Stimulated activated CD4-positive, alpha-beta T cell treated with anti-CD3 and anti-CD28 coated beads, Interleukin-12 subunit alpha, Interleukin-12 subunit beta, amount 100 ng/mL, for 4 hours (primary cell): ENCODE results near the gene CST7.
A peak's percentile ranks its signal among the peaks of the same experiment; 100 is the strongest.
"Not testable (repeated sequence)": the region's sequence is repeated elsewhere in the genome, so short reads cannot be mapped to it uniquely, and the experiment has no call there.

Experiments
- DNase-seq: peaks from one replicate; pipeline ENCODE4 v3.0.0-alpha.2; 2020

The CST7 gene

DNA sequence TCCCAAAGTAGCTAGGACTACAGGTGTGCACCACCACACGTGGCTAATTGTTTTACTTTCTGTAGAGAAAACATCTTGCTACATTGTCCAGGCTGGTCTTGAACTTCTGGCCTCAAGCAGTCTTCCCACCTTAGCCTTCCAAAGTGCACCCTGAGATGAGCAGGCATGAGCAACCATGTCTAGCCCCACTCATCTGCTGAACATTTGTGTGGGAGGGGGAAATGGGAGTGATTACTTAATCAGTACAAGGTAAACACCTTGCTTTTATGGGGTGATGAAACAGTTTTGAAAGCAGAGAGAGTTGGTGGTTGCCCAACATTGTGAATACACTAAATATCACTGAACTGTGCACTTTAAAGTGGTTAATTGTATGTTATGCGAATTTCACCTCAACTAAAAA, 38.2 kb downstream of the CST7 start:
- no peak for DNase-seq

DNA sequence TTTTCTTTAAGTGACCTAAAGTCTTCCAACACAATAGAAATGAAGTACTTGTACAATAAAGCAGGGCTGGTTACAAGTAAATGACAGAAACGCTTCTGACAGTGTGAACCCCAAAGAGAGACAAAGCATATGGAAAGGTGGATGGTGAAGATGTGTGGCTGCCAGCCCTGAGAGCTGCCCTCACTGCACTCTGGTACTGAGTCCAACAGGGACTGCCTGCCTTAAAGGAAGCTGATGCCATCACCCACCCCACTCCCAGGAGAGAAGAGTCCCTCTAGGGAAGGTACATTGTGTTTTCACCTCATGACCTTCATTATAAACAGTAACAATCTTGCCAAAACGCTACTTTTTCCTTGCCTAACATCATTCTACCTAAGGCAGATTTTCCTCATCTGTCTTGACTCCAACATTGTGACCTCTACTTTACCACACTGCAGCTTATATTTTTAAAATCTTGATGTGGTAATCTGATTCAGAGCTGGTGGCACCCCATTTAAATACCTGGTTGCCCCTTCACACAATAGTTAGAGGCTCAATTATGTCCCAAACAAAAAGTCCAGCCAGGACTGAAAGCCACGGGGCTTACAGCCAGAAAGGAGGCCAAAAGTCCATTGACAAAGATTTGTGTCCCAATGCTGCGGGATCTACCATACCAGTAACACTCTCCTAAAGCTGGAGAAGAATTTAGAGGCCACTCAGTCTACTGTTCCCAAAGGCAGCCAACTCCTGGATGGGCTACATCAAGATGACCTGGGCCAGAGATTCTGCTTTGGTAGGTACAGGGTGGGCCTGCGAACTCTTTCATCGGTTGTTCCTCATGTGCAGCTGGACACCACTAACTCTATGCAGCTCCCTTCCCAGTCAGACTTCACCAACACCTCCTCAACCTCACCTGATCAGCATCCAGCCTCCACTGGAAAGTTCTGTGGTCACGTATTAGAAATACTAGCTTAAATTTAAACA, 39.1 kb downstream of the CST7 start:
- no peak for DNase-seq

DNA sequence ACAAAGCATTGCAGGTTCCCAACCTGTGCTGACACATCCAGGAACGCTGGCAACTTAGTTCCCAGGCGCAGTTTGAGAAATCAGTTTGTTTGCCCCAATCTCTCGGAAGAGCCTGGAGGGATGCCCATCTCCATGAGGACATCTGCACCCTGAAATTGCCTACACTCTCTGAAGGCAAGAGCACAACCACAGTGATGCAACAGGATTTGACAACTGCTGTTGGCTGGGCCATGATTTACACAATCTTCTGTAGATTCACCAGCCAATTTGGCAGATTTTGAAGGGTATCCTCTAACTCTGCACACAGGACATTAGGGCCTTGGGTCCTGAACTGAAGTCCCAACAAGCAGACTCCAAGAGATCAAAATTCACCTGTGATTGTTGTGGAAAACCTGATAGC, 40.1 kb downstream of the CST7 start:
- DNase-seq: no peak

DNA sequence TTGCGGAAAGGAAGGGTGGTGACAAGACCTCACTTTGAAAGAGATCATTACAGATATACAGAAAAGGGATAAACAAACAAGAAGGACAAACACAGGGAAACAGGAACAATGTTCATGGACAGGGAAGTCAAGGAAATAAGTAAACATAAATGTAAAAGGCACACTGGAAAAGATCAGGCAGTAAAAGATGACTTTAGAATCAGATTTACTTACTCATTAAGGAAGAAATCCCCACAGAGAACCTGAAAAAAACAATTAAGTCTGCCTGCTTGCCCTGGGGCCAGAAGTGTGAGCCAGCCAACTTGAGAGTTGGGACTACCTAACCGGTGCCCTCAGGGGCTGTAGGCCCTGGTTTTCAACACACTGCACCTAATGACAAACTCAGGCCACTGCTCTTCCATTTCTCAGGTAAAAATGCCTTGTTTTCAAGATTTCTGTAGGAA, 41.8 kb downstream of the CST7 start:
- DNase-seq: no peak

DNA sequence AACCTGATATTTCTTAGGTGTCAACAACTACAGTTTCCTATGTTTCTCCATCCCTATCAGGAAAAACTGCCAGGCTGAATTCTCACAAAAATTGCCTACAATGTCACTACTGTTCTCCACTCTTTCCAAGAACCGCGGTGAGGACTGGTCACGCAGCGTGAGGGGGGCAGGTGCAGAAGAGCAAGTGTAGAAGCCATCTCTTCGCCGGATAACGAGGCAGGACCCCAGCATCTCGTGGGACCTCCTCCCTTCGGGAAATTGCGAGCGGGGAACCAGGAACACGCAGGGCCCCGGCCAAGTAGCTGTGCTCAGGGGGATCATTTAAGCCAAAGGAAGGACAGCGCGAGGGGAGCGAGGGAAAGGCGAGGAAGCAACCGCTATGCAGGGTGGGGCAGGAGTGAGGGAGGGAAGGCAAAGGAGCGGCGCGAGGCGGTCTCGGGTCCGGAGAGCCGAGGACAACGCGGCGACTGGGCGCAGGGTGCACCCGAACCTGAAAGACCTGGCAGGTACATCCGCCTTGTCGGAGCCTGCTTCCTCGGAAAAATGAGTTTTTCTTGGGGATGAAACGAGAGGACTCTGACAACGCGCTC, 42.9 kb downstream of the CST7 start:
- DNase-seq: peak; percentile 25

DNA sequence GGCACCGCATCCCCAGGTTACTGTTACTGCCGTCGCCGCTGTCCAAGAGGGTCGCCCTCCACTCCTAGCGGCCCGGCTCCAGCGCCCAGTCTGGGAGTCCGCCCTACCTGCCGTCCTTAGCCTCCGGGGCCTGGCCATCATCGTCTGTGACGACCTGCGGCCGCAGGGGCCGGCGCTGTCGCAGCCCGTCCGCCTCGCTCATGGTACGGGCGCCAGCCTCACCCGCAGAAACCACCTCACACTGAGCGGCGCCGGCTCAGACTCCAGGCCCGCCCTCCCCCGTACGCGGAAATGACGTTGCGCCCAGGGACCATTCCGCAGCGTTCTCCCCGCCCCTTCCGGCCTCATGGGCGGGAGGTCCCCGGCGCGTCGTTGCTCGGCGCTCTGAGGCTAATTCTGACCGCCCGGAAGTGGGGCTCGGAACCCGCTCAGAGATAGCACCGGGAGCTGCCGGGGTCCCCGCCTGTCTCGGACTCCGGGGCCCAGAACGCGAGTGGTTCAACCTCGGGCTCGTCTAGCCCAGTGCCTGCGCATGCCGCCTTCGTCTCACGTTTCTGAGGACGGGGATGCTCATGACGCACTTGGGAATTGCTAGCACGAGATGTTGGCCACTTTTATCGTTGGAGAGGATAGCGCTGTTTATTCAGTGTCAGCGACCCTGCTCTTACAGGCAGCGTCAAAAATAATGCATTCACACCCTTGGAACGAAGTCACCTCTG, 43.6 kb downstream of the CST7 start, which contains the start of gene APMAP:
Gene APMAP, minus strand, starts transcription at position 265 of the 719 bp plus-strand sequence. Its CDS starts 63 bp downstream, at position 202.
- peak; percentile 97 for DNase-seq

DNA sequence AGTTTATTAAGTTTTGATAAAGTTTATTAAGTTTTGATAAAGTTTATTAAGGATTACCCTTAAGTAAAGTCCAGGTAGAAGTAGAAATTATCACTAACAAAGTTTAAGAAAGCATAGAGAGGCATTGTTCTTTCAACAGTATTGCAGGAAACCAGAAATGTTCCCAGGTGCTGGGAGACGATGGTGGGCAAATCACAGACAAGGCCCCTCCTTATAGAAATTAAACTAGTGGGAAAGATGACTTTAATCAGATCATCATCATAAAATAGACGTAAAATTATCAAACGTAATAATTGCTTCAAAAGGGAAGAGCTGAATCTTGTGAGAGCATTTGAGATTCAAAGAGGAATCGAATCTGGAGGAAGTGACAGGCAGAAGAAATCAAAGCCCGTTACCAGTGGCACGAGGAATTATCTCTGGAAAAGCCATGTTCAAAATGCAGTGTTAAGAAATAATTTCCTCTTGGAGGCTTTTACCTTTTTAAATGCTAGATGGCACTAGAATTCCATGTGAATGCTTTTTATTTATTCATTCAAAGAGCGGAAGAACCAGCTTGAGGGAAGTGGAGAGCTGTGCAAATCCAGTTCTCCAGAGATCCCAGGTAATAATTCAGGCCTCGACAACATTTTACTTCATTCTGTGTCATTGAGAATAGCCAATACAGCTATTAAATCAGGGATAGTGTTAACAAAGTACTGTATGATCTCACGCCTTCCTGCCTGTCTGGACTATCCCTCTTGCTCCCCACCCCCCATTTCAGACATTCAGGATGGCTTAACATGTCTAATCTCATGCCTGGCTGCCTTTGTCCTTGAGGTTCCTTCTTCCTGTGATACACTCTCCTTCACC, 44.5 kb downstream of the CST7 start:
- DNase-seq: no peak

DNA sequence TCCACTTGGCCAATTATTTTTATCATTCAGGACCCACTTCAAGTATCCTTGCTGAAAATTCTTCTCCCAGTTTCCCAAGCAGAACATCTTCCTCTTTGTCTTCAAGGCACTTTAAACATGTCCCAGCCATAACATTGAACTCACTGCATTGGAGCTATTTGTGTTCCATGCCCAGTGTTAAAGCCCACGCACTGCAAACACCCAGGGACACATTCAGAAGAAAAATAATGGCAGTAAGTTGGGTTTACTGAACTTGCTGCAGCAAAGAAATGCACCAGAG, 45.1 kb downstream of the CST7 start:
- no peak for DNase-seq

DNA sequence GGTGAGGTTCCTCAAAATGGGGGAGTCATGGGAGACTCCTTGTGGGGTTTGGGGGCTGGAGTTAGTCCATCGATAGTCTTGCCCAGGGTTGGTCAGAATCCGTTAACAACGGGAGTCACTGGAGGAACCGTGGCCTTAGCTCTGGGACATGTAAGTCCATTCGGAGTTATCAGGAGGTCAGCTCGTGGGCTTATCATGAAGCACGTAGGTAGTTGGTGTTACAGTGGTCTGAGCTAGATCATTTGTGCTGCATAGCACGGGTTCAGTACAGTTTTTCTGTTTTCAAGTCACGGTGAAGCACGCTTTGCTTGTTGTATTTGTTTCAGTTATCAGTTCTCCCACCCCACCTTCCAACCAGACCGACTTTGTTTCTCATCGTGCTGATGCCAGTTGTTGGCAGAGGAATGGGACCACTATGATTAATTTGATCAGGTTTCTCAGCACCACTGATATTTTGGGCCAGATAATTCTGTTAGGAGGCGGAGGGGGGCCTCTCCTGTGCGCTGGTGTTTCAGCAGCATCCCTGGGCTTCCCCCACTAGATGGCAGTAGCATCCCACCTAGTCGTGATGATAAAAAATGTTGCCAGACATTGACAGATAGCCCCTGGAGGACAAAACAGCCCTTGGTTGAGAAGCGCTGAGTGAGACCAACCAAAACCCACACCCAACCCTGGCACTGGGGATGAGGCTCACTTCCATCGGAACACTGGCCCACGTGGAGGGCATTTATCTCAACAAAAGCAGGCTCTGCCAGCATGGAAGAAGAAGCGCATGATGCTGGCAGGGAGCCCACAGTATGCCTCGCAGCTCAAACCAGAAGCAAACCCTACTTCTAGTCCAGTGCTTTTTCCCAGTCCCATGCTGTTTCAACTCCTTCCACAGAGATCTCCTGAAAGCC, 45.6 kb downstream of the CST7 start:
- peak; percentile 75 for DNase-seq

DNA sequence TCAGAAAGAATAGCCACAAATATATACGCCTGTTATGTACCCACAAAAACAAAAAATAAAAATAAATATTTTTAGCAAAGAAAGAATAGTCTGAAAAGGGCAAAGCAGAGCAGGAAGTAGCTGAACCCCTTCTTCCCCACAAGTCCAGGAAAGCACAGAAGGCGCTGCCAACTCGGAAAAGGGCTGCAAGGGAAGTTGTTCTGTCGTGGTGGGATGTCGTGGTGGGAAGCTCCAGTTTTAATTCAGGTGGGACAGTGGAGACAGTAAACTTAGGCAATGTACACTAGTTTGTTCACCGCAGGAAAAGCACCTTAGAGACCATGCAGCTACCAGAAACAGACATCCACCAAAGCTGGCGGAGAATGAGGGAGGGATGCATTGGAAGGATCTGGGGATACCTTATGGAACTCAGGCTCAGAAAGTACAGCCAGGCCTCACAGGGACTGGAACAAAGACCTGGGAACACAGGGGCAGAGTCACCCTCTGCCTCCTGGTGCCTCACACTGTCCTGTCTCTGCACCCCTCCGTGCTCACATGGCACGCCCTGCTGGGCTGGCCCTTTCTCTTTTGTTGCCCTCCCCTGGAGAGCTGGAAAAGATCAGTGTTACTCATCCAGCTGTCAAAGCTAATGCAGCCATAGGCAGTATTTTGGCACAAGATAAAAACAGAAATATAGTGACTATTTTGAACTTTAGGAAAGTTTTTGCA, 46.8 kb downstream of the CST7 start:
- DNase-seq: no peak

DNA sequence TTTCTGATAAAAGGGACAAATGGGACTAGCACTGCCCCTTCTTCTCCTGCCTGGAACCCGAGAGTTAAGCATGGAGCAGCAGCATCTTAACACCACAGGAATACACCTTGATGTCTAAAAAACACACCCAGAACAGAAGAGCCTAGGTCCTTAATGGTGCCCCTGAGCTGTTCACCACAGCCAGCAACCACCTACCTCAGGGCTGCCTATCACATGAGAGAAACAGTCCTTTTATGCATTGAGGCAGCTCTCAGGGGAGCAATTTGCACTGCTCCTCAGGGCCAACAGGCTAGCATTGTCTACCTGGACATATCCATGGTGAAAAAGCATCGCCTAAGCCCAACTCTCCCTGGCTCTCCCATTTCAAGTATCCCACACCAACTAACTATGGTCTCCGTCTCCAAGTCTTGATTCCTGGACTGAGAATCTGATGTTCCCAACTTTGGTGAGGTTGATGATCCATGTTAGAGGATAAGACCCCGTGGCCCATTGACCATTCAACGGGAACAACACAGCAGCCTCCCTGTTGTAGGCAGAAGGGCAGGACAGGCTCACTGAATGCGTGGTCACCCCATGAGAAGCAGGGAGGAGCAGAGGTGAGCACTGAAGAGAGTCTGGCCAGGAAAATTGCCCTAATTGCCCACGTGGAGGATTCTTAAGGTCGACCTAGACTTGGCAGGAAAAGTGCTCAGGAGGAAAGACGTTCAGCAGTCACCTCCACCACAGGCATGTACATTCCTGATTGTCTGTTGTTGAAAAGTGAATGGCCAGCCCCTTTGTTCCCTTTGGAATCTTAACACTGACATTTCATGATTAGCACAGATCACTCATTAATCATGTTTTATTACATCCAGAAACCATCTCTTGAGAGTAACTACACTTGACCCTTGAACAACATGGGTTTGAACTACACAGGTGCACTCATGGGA, 47.6 kb downstream of the CST7 start:
- DNase-seq: no peak

DNA sequence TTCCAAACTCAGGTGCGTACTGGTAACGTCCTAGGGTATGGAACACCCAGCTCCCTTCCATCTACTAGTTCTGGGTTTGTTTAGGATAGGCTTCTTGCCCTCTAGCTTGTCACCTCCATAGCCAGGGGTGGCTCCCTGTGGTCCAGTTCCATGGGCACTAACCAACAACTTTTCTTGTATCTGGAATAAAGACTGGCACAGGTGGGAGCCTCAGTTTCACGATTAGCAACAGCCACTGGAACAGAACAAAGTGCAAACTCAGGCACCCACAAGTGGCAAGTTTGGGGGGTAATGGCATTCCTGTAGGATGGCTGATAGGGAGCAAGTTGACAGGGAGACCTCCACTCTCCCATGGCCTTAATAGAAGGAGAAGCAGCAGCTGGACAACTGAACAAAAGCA, 49.1 kb downstream of the CST7 start:
- DNase-seq: no peak

DNA sequence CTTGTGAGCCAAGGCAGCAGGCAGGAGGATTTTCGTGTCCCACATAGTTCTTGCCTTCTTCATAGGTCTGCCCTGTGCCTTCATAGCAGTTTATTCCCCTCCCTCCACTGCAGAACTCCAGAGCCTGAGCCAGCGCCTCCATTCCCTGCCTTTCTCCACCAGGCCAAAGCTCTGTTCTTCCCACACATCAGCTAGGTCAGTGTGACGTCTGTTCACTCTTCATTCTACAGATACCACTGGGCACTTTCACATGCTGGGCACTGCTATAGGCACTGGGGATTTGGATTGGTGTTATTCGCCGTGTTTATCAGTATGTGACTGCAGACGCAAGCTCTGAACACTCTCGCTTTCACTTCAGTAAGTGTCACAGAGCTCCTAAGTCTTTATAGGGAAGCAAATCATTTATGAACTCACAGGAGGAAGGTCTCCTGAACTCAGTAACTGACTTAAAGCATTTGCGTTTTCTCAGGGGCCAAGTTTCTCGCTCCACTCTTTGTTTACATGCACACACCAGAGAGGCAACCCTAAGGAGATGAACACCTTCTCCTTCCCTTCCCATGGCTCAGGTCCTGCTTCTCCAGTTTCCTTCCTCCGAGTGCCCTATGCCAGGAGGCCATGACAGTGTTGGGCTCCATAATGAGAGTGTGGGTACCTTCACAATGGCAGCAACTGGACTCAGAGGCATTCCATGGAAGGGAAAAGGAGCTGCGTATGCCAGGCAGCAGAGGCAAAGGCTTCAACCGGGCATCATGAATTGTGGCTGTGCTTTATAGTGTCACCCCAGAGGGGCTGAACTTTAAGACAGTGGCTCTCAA, 49.8 kb downstream of the CST7 start:
- no peak for DNase-seq

DNA sequence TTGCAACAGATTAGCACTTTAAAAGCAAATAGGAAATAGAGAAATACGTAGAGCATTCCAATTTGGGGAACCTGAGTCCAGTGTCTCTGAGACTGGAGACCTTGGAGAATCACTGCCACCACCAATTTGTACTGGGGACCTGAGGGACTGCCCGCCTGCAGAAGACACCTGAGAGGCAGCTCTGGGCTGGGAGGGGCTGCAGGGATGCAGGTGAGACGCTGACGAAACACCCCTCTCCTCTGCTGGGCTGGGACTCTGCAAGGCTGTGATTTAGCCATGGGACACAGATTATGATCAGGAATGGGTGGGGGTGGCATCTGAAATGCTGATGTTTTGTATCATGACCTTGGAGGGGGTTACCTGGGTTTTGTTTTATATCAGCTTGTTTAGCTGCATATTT, 50.5 kb downstream of the CST7 start:
- DNase-seq: no peak

DNA sequence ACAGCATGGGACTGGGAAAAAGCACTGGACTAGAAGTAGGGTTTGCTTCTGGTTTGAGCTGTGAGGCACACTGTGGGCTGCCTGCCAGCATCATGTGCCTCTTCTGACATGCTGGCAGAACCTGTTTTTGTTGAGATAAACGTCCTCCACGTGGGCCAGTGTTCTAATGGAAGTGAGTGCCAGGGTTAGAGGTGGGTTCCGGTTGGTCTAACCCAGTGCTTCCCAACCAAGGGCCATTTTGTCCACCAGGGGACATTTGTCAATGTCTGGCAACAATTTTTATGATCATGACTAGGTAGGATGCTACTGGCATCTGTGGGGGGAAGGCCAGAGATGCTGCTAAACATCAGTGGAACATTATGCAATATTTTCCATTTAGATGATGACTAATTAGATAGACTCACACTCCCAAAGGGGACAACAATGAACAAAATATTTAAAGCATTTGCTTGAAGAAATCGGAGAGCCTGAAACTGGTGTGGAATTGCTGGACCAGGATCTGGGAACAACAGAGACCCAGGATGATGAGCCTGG, 51.3 kb downstream of the CST7 start:
- DNase-seq: no peak

DNA sequence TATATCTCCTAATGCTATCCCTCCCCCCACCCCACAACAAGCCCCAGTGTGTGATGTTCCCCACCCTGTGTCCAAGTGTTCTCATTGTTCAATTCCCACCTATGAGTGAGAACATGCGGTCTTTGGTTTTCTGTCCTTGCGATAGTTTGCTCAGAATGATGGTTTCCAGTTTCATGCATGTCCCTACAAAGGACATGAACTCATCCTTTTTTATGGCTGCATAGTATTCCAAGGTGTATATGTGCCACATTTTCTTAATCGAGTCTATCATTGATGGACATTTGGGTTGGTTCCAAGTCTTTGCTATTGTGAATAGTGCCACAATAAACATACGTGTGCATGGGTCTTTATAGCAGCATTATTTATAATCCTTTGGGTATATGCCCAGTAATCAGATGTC, 52.3 kb downstream of the CST7 start:
- not testable (repeated sequence) for DNase-seq

DNA sequence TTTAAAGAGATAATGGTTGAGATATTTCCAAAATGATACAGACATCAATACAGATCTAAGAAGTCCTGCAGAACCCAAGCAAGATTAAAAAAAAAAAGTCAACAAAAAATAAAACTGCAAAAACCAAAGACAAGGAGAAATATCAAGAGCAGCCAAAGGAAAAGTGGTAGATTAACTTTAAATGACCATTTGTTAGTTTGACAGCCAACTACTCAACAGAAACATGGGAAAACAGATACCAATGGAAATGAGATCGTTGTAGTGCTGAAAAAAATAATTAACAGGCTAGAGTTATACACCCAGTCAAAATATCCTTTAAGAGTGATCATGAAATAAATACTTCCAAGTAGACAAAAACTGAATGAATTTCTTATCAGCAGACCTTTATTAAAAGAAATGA, 53.9 kb downstream of the CST7 start:
- DNase-seq: no peak

DNA sequence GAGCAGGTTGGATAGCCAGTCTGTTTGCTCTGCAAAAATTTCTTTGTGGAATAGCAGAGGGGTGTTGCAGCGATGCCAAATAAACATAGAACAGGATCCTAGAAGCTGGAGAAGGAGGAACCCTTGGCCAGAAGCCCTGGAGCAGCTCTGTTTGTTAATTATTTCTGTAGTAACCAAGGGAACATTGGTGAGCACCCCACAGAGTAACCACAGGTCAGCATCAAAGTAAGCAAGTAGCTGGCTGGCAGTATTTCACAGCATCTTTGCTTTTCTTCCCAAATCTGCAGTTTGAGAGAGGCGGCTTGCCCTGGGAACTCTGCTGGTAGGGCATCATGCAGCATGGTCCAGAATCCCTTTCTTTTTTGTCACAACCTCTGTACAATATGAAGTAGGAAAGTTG, 56.2 kb downstream of the CST7 start:
- no peak for DNase-seq

DNA sequence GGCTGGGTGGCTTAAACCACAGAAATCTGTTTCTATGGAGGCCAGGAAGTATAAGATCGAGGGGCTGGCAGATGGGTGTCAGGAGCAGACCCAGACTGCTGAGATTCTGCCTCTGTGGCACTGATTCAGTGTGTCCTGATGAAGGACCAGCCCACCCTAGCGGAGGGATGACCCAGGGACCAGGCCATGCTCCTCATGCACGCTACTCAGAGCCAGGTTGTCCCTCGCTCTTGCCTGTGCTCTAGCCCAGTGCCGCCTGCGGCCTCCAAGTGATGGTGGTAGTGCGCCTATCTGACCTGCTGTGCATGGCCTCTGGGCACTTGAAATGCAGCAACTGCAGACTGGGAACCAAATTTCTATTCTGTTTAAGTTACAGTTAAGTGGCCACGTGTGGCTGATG, 56.6 kb downstream of the CST7 start:
- no peak for DNase-seq
